ENCODE measurements around the gene SLC2A6. TPM values are rescaled to one million over a fixed set of nuclear protein-coding genes. Genes with fewer than 3 reads are reported as not detected.
A peak's percentile ranks its signal among the peaks of the same experiment; 100 is the strongest.

SLC2A6 gene
- under 1 TPM; 0.62 to 0.83 TPM for total RNA-seq

GRCh38 chr9:133478851-133479711 is at the start of gene SLC2A6:
Gene SLC2A6 (minus strand): TSS chr9:133479099. CDS start chr9:133479059, 40 bp downstream.
- H3K36me3 Mint-ChIP-seq (ENCODE audit: low read depth) = no peaks in the 10 kb centered on the region
- H3K4me3 Mint-ChIP-seq = peak within 1 kb of the TSS; percentile 65
- intact Hi-C loops (cut with micrococcal nuclease) = loop anchor here (1.0 kb wide), 1 partner anchor 20 kb away; the partner anchor contains the start of gene CACFD1
- DNase-seq = peak; percentile 75
- peaks cover 6% of the 10 kb centered on the region for H3K4me1 Mint-ChIP-seq (ENCODE audit: low read depth)
- no peaks in the 10 kb centered on the region for H3K27me3 Mint-ChIP-seq (ENCODE audit: low read depth)
- no peak within 1 kb of the TSS for H3K27ac Mint-ChIP-seq
- H3K9me3 Mint-ChIP-seq = no peaks in the 10 kb centered on the region
- CTCF ChIA-PET = interaction anchor here (1.0 to 2.2 kb wide), 5 partner anchors 8 to 515 kb away, joined by 3 to 7 read pairs (median 3); no protein-coding TSS in a partner anchor

- intact Hi-C loops (cut with micrococcal nuclease) = no loop called here
Observed at GRCh38 chr9:133528001-133528875, 49.3 kb upstream of the SLC2A6 start.

GRCh38 chr9:133527444-133527920 is 48.6 kb upstream of the SLC2A6 start:
- no peak overlapping the region for H3K27ac Mint-ChIP-seq
- H3K4me3 Mint-ChIP-seq = no peak overlapping the region
- CTCF ChIA-PET = interaction anchor here (0.6 kb wide), 1 partner anchor 428 kb away, joined by 3 read pairs; no protein-coding TSS in a partner anchor
- no peaks in the 10 kb centered on the region for H3K36me3 Mint-ChIP-seq (ENCODE audit: low read depth)
- peaks cover 7% of the 10 kb centered on the region for H3K4me1 Mint-ChIP-seq (ENCODE audit: low read depth)
- H3K27me3 Mint-ChIP-seq (ENCODE audit: low read depth) = no peaks in the 10 kb centered on the region
- no peaks in the 10 kb centered on the region for H3K9me3 Mint-ChIP-seq
- no peak for DNase-seq
- intact Hi-C loops (cut with micrococcal nuclease) = no loop called here

More at GRCh38 chr9:133528001-133528875, 49.3 kb upstream of the SLC2A6 start:
- no peaks in the 10 kb centered on the region for H3K9me3 Mint-ChIP-seq
- H3K27me3 Mint-ChIP-seq (ENCODE audit: low read depth) = no peaks in the 10 kb centered on the region
- CTCF ChIA-PET = no interaction called here
- no peak overlapping the region for H3K27ac Mint-ChIP-seq
- no peaks in the 10 kb centered on the region for H3K36me3 Mint-ChIP-seq (ENCODE audit: low read depth)
- DNase-seq = no peak
- H3K4me1 Mint-ChIP-seq (ENCODE audit: low read depth) = peaks cover 14% of the 10 kb centered on the region
- H3K4me3 Mint-ChIP-seq = no peak overlapping the region

GRCh38 chr9:133526721-133527321 is 47.9 kb upstream of the SLC2A6 start:
- no peaks in the 10 kb centered on the region for H3K27me3 Mint-ChIP-seq (ENCODE audit: low read depth)
- H3K4me3 Mint-ChIP-seq = no peak overlapping the region
- intact Hi-C loops (cut with micrococcal nuclease) = no loop called here
- CTCF ChIA-PET = interaction anchor here (0.6 kb wide), 1 partner anchor 427 kb away, joined by 3 read pairs; no protein-coding TSS in a partner anchor
- DNase-seq = no peak
- no peaks in the 10 kb centered on the region for H3K9me3 Mint-ChIP-seq
- no peaks in the 10 kb centered on the region for H3K36me3 Mint-ChIP-seq (ENCODE audit: low read depth)
- peaks cover 7% of the 10 kb centered on the region for H3K4me1 Mint-ChIP-seq (ENCODE audit: low read depth)
- H3K27ac Mint-ChIP-seq = no peak overlapping the region

GRCh38 chr9:133525677-133526076 is 46.8 kb upstream of the SLC2A6 start:
- CTCF ChIA-PET = interaction anchor here (1.2 kb wide), 1 partner anchor 217 kb away, joined by 3 read pairs; no protein-coding TSS in a partner anchor
- intact Hi-C loops (cut with micrococcal nuclease) = no loop called here
- H3K9me3 Mint-ChIP-seq = no peaks in the 10 kb centered on the region
- DNase-seq = no peak
- H3K36me3 Mint-ChIP-seq (ENCODE audit: low read depth) = no peaks in the 10 kb centered on the region
- peaks cover 7% of the 10 kb centered on the region for H3K4me1 Mint-ChIP-seq (ENCODE audit: low read depth)
- H3K27ac Mint-ChIP-seq = no peak overlapping the region
- H3K4me3 Mint-ChIP-seq = no peak overlapping the region
- no peaks in the 10 kb centered on the region for H3K27me3 Mint-ChIP-seq (ENCODE audit: low read depth)

- H3K27me3 Mint-ChIP-seq (ENCODE audit: low read depth) = no peaks in the 10 kb centered on the region
- no peak within 1 kb of the TSS for H3K27ac Mint-ChIP-seq
- intact Hi-C loops (cut with micrococcal nuclease) = no loop called here
- peaks cover 7% of the 10 kb centered on the region for H3K4me1 Mint-ChIP-seq (ENCODE audit: low read depth)
- H3K4me3 Mint-ChIP-seq = no peak within 1 kb of the TSS
- no peaks in the 10 kb centered on the region for H3K36me3 Mint-ChIP-seq (ENCODE audit: low read depth)
- CTCF ChIA-PET = interaction anchor here (1.2 kb wide), 1 partner anchor 218 kb away, joined by 3 read pairs; no protein-coding TSS in a partner anchor
- DNase-seq = no peak
- no peaks in the 10 kb centered on the region for H3K9me3 Mint-ChIP-seq
Observed at GRCh38 chr9:133524679-133525228, 45.9 kb upstream of the SLC2A6 start, which contains the start of gene MYMK. Gene MYMK (minus strand): TSS chr9:133524959. CDS start chr9:133524844, 115 bp downstream.

GRCh38 chr9:133524146-133524545 is 45.2 kb upstream of the SLC2A6 start:
- Mint-ChIP-seq H3K9me3 (no peaks in the 10 kb centered on the region), H3K27me3 (ENCODE audit: low read depth) (no peaks in the 10 kb centered on the region)

GRCh38 chr9:133523106-133523505 is 44.2 kb upstream of the SLC2A6 start:
- CTCF ChIA-PET = no interaction called here
- peaks cover 7% of the 10 kb centered on the region for H3K4me1 Mint-ChIP-seq (ENCODE audit: low read depth)
- no peak overlapping the region for H3K4me3 Mint-ChIP-seq
- H3K27me3 Mint-ChIP-seq (ENCODE audit: low read depth) = no peaks in the 10 kb centered on the region
- no peaks in the 10 kb centered on the region for H3K36me3 Mint-ChIP-seq (ENCODE audit: low read depth)
- no peak overlapping the region for H3K27ac Mint-ChIP-seq
- intact Hi-C loops (cut with micrococcal nuclease) = no loop called here
- no peaks in the 10 kb centered on the region for H3K9me3 Mint-ChIP-seq
- DNase-seq = no peak

More at GRCh38 chr9:133524146-133524545, 45.2 kb upstream of the SLC2A6 start:
- Mint-ChIP-seq H3K4me1 (ENCODE audit: low read depth) (peaks cover 7% of the 10 kb centered on the region), H3K4me3 (no peak overlapping the region), H3K36me3 (ENCODE audit: low read depth) (no peaks in the 10 kb centered on the region), H3K27ac (no peak overlapping the region)
- CTCF ChIA-PET = interaction anchor here (0.6 kb wide), 1 partner anchor 338 kb away, joined by 3 read pairs; no protein-coding TSS in a partner anchor
- intact Hi-C loops (cut with micrococcal nuclease) = no loop called here
- no peak for DNase-seq

GRCh38 chr9:133522073-133522910 is 43.4 kb upstream of the SLC2A6 start:
- peaks cover 7% of the 10 kb centered on the region for H3K4me1 Mint-ChIP-seq (ENCODE audit: low read depth)

GRCh38 chr9:133521122-133522072 is 42.5 kb upstream of the SLC2A6 start:
- DNase-seq = no peak
- H3K4me3 Mint-ChIP-seq = no peak overlapping the region
- H3K36me3 Mint-ChIP-seq (ENCODE audit: low read depth) = no peaks in the 10 kb centered on the region
- H3K27ac Mint-ChIP-seq = no peak overlapping the region
- H3K9me3 Mint-ChIP-seq = no peaks in the 10 kb centered on the region
- no peaks in the 10 kb centered on the region for H3K27me3 Mint-ChIP-seq (ENCODE audit: low read depth)
- intact Hi-C loops (cut with micrococcal nuclease) = no loop called here
- H3K4me1 Mint-ChIP-seq (ENCODE audit: low read depth) = peaks cover 3% of the 10 kb centered on the region
- CTCF ChIA-PET = no interaction called here

More at GRCh38 chr9:133522073-133522910, 43.4 kb upstream of the SLC2A6 start:
- no peak for DNase-seq
- Mint-ChIP-seq H3K4me3 (no peak overlapping the region), H3K9me3 (no peaks in the 10 kb centered on the region), H3K27me3 (ENCODE audit: low read depth) (no peaks in the 10 kb centered on the region), H3K36me3 (ENCODE audit: low read depth) (no peaks in the 10 kb centered on the region), H3K27ac (no peak overlapping the region)
- CTCF ChIA-PET = interaction anchor here (0.6 kb wide), 1 partner anchor 256 kb away, joined by 7 read pairs; no protein-coding TSS in a partner anchor
- intact Hi-C loops (cut with micrococcal nuclease) = no loop called here
